ENCODE data around the gene CCDC57. TPM values are rescaled to one million over a fixed set of nuclear protein-coding genes. Genes with fewer than 3 reads are reported as not detected.

CCDC57 gene
- total RNA-seq, 1 donor: 33.9 TPM

GRCh38 chr17:82056729-82057621, 155.7 kb downstream of the CCDC57 start:
- DNase-seq (ENCODE audit: low read depth in 2 of 3, low spot score in 2 of 3): no peak

- no peak for DNase-seq (ENCODE audit: low read depth in 2 of 3, low spot score in 2 of 3)
Observed at GRCh38 chr17:82055965-82056728, 156.5 kb downstream of the CCDC57 start.

GRCh38 chr17:82055023-82055964, 157.3 kb downstream of the CCDC57 start:
- no peak for DNase-seq (ENCODE audit: low read depth in 2 of 3, low spot score in 2 of 3)

- no peak for DNase-seq (ENCODE audit: low read depth in 2 of 3, low spot score in 2 of 3)
Observed at GRCh38 chr17:82054351-82055022, 158.2 kb downstream of the CCDC57 start.

GRCh38 chr17:82053556-82054263, 158.9 kb downstream of the CCDC57 start:
- DNase-seq (ENCODE audit: low read depth in 2 of 3, low spot score in 2 of 3): no peak

- DNase-seq (ENCODE audit: low read depth in 2 of 3, low spot score in 2 of 3): no peak
Observed at GRCh38 chr17:82053130-82053529, 159.5 kb downstream of the CCDC57 start.

GRCh38 chr17:82052638-82053059, 160.0 kb downstream of the CCDC57 start:
- no peak for DNase-seq (ENCODE audit: low read depth in 2 of 3, low spot score in 2 of 3)

GRCh38 chr17:82051776-82052637, 160.6 kb downstream of the CCDC57 start, which contains the start of the genes GPS1 and RFNG:
Gene GPS1 (plus strand): TSS chr17:82051898. CDS start chr17:82051932, 34 bp downstream.
Gene RFNG (minus strand): TSS chr17:82051811. CDS start chr17:82051766, 45 bp downstream.
- peak; percentile 38 to 61 (median 59) for DNase-seq (ENCODE audit: low read depth in 2 of 3, low spot score in 2 of 3)

Other genes starting within 250 kb of the CCDC57 start
- 28.0 TPM for gene ASPSCR1, start 235.2 kb downstream of the CCDC57 start, total RNA-seq
- gene CENPX, start 190.0 kb downstream of the CCDC57 start, total RNA-seq: 32.3 TPM
- gene LRRC45, start 189.5 kb downstream of the CCDC57 start, total RNA-seq: 16.4 TPM
- gene RAC3, start 181.2 kb downstream of the CCDC57 start, total RNA-seq: 18.9 TPM
- gene DCXR, start 175.1 kb downstream of the CCDC57 start, total RNA-seq: 57.9 TPM
- 37.2 TPM for gene RFNG, start 161.0 kb downstream of the CCDC57 start, total RNA-seq
- 138 TPM for gene GPS1, start 160.9 kb downstream of the CCDC57 start, total RNA-seq
- gene DUS1L, start 147.0 kb downstream of the CCDC57 start, total RNA-seq: 98.0 TPM
- gene FASN, start 114.6 kb downstream of the CCDC57 start, total RNA-seq: 80.8 TPM
- 65.4 TPM for gene SLC16A3, start 16.2 kb upstream of the CCDC57 start, total RNA-seq
- gene CSNK1D, start 60.9 kb upstream of the CCDC57 start, total RNA-seq: 73.5 TPM
- gene CD7, start 104.8 kb upstream of the CCDC57 start, total RNA-seq: 1.9 TPM
- gene SECTM1, start 120.9 kb upstream of the CCDC57 start, total RNA-seq: 15.1 TPM
- not detected for gene TEX19, start 146.4 kb upstream of the CCDC57 start, total RNA-seq
- not detected for gene UTS2R, start 158.9 kb upstream of the CCDC57 start, total RNA-seq
- gene HEXD, start 205.5 kb upstream of the CCDC57 start, total RNA-seq: 51.4 TPM
- gene OGFOD3, start 205.7 kb upstream of the CCDC57 start, total RNA-seq: 41.7 TPM
- gene CYBC1, start 237.9 kb upstream of the CCDC57 start, total RNA-seq: 200 TPM
- 80.5 TPM for gene NARF, start 245.9 kb upstream of the CCDC57 start, total RNA-seq